HG03342 (cell line): ENCODE results near the gene REM1.
"Not testable (repeated sequence)": the region's sequence is repeated elsewhere in the genome, so short reads cannot be mapped to it uniquely, and the experiment has no call there.

Experiments used
- ATAC-seq: cut with Tn5 transposase; IDR thresholded peaks from one replicate; pipeline ENCODE4 v1.9.1; 2021; ENCODE audit warnings: mild to moderate bottlenecking, moderate library complexity; ENCODE audit not compliant: unreplicated experiment

REM1 gene

GRCh38 chr20:31484001-31484400 is 8.9 kb downstream of the REM1 start:
- no peak for ATAC-seq

- ATAC-seq = no peak
These were observed 10.6 kb downstream of the REM1 start for GRCh38 chr20:31485450-31486339.

GRCh38 chr20:31488115-31488514 is 13.0 kb downstream of the REM1 start:
- no peak for ATAC-seq

GRCh38 chr20:31489152-31489551 is 14.1 kb downstream of the REM1 start:
- ATAC-seq = no peak

- no peak for ATAC-seq
These were observed 15.7 kb downstream of the REM1 start for GRCh38 chr20:31490752-31491151.

- ATAC-seq = no peak
These were observed 19.0 kb downstream of the REM1 start for GRCh38 chr20:31494131-31494530.

GRCh38 chr20:31496761-31497295 is 21.7 kb downstream of the REM1 start:
- ATAC-seq = no peak

- ATAC-seq = no peak
These were observed 22.9 kb downstream of the REM1 start for GRCh38 chr20:31497838-31498540.

GRCh38 chr20:31500527-31500926 is 25.4 kb downstream of the REM1 start:
- ATAC-seq = no peak

GRCh38 chr20:31502884-31503673 is 28.0 kb downstream of the REM1 start:
- ATAC-seq = peak; percentile 97

GRCh38 chr20:31505903-31506302 is 30.8 kb downstream of the REM1 start:
- ATAC-seq = no peak

- no peak for ATAC-seq
These were observed 33.6 kb downstream of the REM1 start for GRCh38 chr20:31508517-31509244.

GRCh38 chr20:31514154-31515071 is 39.3 kb downstream of the REM1 start, which contains the start of gene HM13:
Gene HM13 (plus strand): TSS chr20:31514442. CDS start chr20:31514552, 110 bp downstream.
- peak; percentile 87 for ATAC-seq

- no peak for ATAC-seq
These were observed 40.1 kb downstream of the REM1 start for GRCh38 chr20:31515072-31515774.

GRCh38 chr20:31515775-31516107 is 40.7 kb downstream of the REM1 start:
- ATAC-seq = no peak

- no peak for ATAC-seq
These were observed 41.1 kb downstream of the REM1 start for GRCh38 chr20:31516166-31516565.

GRCh38 chr20:31516651-31517050 is 41.6 kb downstream of the REM1 start:
- ATAC-seq = no peak

GRCh38 chr20:31517373-31517772 is 42.3 kb downstream of the REM1 start:
- ATAC-seq = no peak

- ATAC-seq = not testable (repeated sequence)
These were observed 46.2 kb downstream of the REM1 start for GRCh38 chr20:31521267-31521666.
